GM10266 (cell line): ENCODE measurements around the gene SULT4A1.

Experiments used
- DNase-seq: peaks from one replicate; pipeline ENCODE4 v3.0.0; 2012; ENCODE audit errors: extremely low spot score
- CTCF ChIP-seq: IDR thresholded peaks from 2 replicates; pipeline ENCODE4 v1.5.1; 2012; ENCODE audit warnings: mild to moderate bottlenecking, low read depth; ENCODE audit not compliant: control insufficient read depth, insufficient read depth; ENCODE audit errors: missing control alignments

SULT4A1 gene

GRCh38 chr22:43853328-43853931 lies 8.9 kb downstream of the SULT4A1 start:
- no peak for DNase-seq
- TF ChIP-seq CTCF, result no peak

- TF ChIP-seq CTCF, result no peak
- DNase-seq, result no peak
These were observed 9.6 kb downstream of the SULT4A1 start for GRCh38 chr22:43852573-43853327.

GRCh38 chr22:43851979-43852307 lies 10.4 kb downstream of the SULT4A1 start:
- no peak for TF ChIP-seq CTCF
- no peak for DNase-seq

GRCh38 chr22:43851058-43851978 lies 11.0 kb downstream of the SULT4A1 start:
- DNase-seq, result no peak

GRCh38 chr22:43850529-43850928 lies 11.8 kb downstream of the SULT4A1 start:
- no peak for DNase-seq

More at GRCh38 chr22:43851058-43851978, 11.0 kb downstream of the SULT4A1 start:
- no peak for TF ChIP-seq CTCF

GRCh38 chr22:43849731-43850130 lies 12.6 kb downstream of the SULT4A1 start:
- DNase-seq, result no peak
- no peak for TF ChIP-seq CTCF

More at GRCh38 chr22:43850529-43850928, 11.8 kb downstream of the SULT4A1 start:
- no peak for TF ChIP-seq CTCF
